T-helper 1 cell treated with Interleukin-12 subunit alpha and Interleukin-12 subunit beta and Interleukin-4 antibody, amounts not matched to agents 30 μg/mL and 1 μg/mL, for 36 hours (primary cell): ENCODE measurements around the gene FBXL15.

ENCODE experiments used
- H3K27ac Mint-ChIP-seq: one replicate; pipeline ENCODE4 v1.8.0; 2021; ENCODE audit warnings: mild to moderate bottlenecking, mixed read lengths
- H3K27me3 Mint-ChIP-seq: one replicate; pipeline ENCODE4 v1.8.0; 2021; ENCODE audit warnings: low read depth, mixed read lengths
- H3K36me3 Mint-ChIP-seq: one replicate; pipeline ENCODE4 v1.8.0; 2021; ENCODE audit warnings: low read depth, mixed read lengths
- H3K4me1 Mint-ChIP-seq: one replicate; pipeline ENCODE4 v1.8.0; 2021; ENCODE audit warnings: low read depth, mixed read lengths
- H3K4me3 Mint-ChIP-seq: one replicate; pipeline ENCODE4 v1.8.0; 2021; ENCODE audit warnings: mild to moderate bottlenecking, moderate library complexity, mixed read lengths
- H3K9me3 Mint-ChIP-seq: one replicate; pipeline ENCODE4 v1.8.0; 2021; ENCODE audit warnings: mixed read lengths

The FBXL15 gene

GRCh38 chr10:102403115-102403514 lies 17.5 kb upstream of the FBXL15 start:
- Mint-ChIP-seq H3K4me1 (peaks cover 23% of the 10 kb centered on the region), H3K36me3 (peaks cover 25% of the 10 kb centered on the region), H3K9me3 (no peaks in the 10 kb centered on the region), H3K27me3 (peaks cover under 1% of the 10 kb centered on the region), H3K27ac (no peak overlapping the region), H3K4me3 (no peak overlapping the region)

- Mint-ChIP-seq H3K36me3 (peaks cover 16% of the 10 kb centered on the region), H3K4me1 (peaks cover 21% of the 10 kb centered on the region), H3K4me3 (no peak overlapping the region), H3K27ac (no peak overlapping the region), H3K27me3 (peaks cover 7% of the 10 kb centered on the region), H3K9me3 (no peaks in the 10 kb centered on the region)
Measured at GRCh38 chr10:102404361-102405107, 16.1 kb upstream of the FBXL15 start.

- H3K27me3 Mint-ChIP-seq = peaks cover 14% of the 10 kb centered on the region
Measured at GRCh38 chr10:102405108-102405571, 15.5 kb upstream of the FBXL15 start.

GRCh38 chr10:102405632-102406031 lies 15.0 kb upstream of the FBXL15 start:
- no peaks in the 10 kb centered on the region for H3K9me3 Mint-ChIP-seq
- H3K4me1 Mint-ChIP-seq = peaks cover 20% of the 10 kb centered on the region
- peaks cover 14% of the 10 kb centered on the region for H3K27me3 Mint-ChIP-seq
- peak overlapping the region; percentile 37 for H3K27ac Mint-ChIP-seq
- peaks cover 7% of the 10 kb centered on the region for H3K36me3 Mint-ChIP-seq
- H3K4me3 Mint-ChIP-seq = peak overlapping the region; percentile 12

More at GRCh38 chr10:102405108-102405571, 15.5 kb upstream of the FBXL15 start:
- Mint-ChIP-seq H3K4me3 (no peak overlapping the region), H3K36me3 (peaks cover 12% of the 10 kb centered on the region), H3K27ac (no peak overlapping the region), H3K4me1 (peaks cover 23% of the 10 kb centered on the region), H3K9me3 (no peaks in the 10 kb centered on the region)

GRCh38 chr10:102406815-102407214 lies 13.8 kb upstream of the FBXL15 start:
- peak overlapping the region; percentile 77 for H3K27ac Mint-ChIP-seq
- H3K4me1 Mint-ChIP-seq = peaks cover 27% of the 10 kb centered on the region

GRCh38 chr10:102407425-102408130 lies 13.1 kb upstream of the FBXL15 start:
- Mint-ChIP-seq H3K9me3 (no peaks in the 10 kb centered on the region), H3K4me1 (peaks cover 27% of the 10 kb centered on the region), H3K27me3 (peaks cover 23% of the 10 kb centered on the region), H3K27ac (peak overlapping the region; percentile 15), H3K36me3 (peaks cover 2% of the 10 kb centered on the region), H3K4me3 (peak overlapping the region; percentile 4)

More at GRCh38 chr10:102406815-102407214, 13.8 kb upstream of the FBXL15 start:
- peaks cover 23% of the 10 kb centered on the region for H3K27me3 Mint-ChIP-seq
- peaks cover 4% of the 10 kb centered on the region for H3K36me3 Mint-ChIP-seq
- H3K4me3 Mint-ChIP-seq = no peak overlapping the region
- no peaks in the 10 kb centered on the region for H3K9me3 Mint-ChIP-seq

- peaks cover 2% of the 10 kb centered on the region for H3K36me3 Mint-ChIP-seq
Measured at GRCh38 chr10:102408131-102408727, 12.4 kb upstream of the FBXL15 start.

GRCh38 chr10:102408728-102409603 lies 11.7 kb upstream of the FBXL15 start:
- Mint-ChIP-seq H3K27ac (no peak overlapping the region), H3K27me3 (peaks cover 23% of the 10 kb centered on the region), H3K36me3 (peaks cover 2% of the 10 kb centered on the region), H3K4me3 (peak overlapping the region; percentile 70), H3K9me3 (no peaks in the 10 kb centered on the region), H3K4me1 (peaks cover 34% of the 10 kb centered on the region)

More at GRCh38 chr10:102408131-102408727, 12.4 kb upstream of the FBXL15 start:
- Mint-ChIP-seq H3K27ac (peak overlapping the region; percentile 16), H3K4me3 (peak overlapping the region; percentile 75), H3K4me1 (peaks cover 32% of the 10 kb centered on the region), H3K27me3 (peaks cover 23% of the 10 kb centered on the region), H3K9me3 (no peaks in the 10 kb centered on the region)

GRCh38 chr10:102409604-102410428 lies 10.8 kb upstream of the FBXL15 start:
- peak overlapping the region; percentile 70 for H3K4me3 Mint-ChIP-seq
- H3K27me3 Mint-ChIP-seq = peaks cover 28% of the 10 kb centered on the region
- peak overlapping the region; percentile 64 for H3K27ac Mint-ChIP-seq
- no peaks in the 10 kb centered on the region for H3K9me3 Mint-ChIP-seq
- peaks cover 34% of the 10 kb centered on the region for H3K4me1 Mint-ChIP-seq
- H3K36me3 Mint-ChIP-seq = peaks cover 2% of the 10 kb centered on the region

GRCh38 chr10:102410429-102411073 lies 10.1 kb upstream of the FBXL15 start:
- Mint-ChIP-seq H3K4me3 (peak overlapping the region; percentile 70), H3K9me3 (no peaks in the 10 kb centered on the region), H3K4me1 (peaks cover 34% of the 10 kb centered on the region), H3K27me3 (peaks cover 28% of the 10 kb centered on the region), H3K36me3 (peaks cover under 1% of the 10 kb centered on the region), H3K27ac (peak overlapping the region; percentile 16)

GRCh38 chr10:102411341-102412255 lies 9.0 kb upstream of the FBXL15 start:
- Mint-ChIP-seq H3K4me3 (peak overlapping the region; percentile 70), H3K9me3 (no peaks in the 10 kb centered on the region), H3K36me3 (no peaks in the 10 kb centered on the region), H3K27me3 (peaks cover 32% of the 10 kb centered on the region), H3K27ac (peak overlapping the region; percentile 16), H3K4me1 (peaks cover 31% of the 10 kb centered on the region)

GRCh38 chr10:102412293-102412692 lies 8.3 kb upstream of the FBXL15 start:
- Mint-ChIP-seq H3K4me3 (no peak overlapping the region), H3K27me3 (peaks cover 36% of the 10 kb centered on the region), H3K9me3 (no peaks in the 10 kb centered on the region), H3K27ac (no peak overlapping the region), H3K36me3 (no peaks in the 10 kb centered on the region), H3K4me1 (peaks cover 28% of the 10 kb centered on the region)
